Choroid plexus epithelial cell (primary cell): ENCODE results near the gene SMAD9.

ENCODE experiments used
- DNase-seq: peaks from one replicate; pipeline ENCODE4 v3.0.0-alpha.2; 2010; ENCODE audit warnings: low read depth
- H3K4me3 ChIP-seq: 2 replicates; pipeline ENCODE4 v1.5.1; 2011; ENCODE audit warnings: low read depth, mild to moderate bottlenecking, control low read depth, low read length, moderate library complexity
- CTCF ChIP-seq: conservative IDR thresholded peaks from 2 replicates; pipeline ENCODE4 v1.5.1; 2011; ENCODE audit warnings: low read depth, mild to moderate bottlenecking, control low read depth, inconsistent platforms, low read length, moderate library complexity

SMAD9 gene

GRCh38 chr13:36829753-36830152 is 90.3 kb downstream of the SMAD9 start:
- DNase-seq: no peak
- no peak overlapping the region for H3K4me3 ChIP-seq
- no peak for TF ChIP-seq CTCF

- DNase-seq: no peak
- TF ChIP-seq CTCF: no peak
Measured at GRCh38 chr13:36822785-36823184, 97.3 kb downstream of the SMAD9 start.

GRCh38 chr13:36820222-36820621 is 99.8 kb downstream of the SMAD9 start:
- TF ChIP-seq CTCF: no peak

More at GRCh38 chr13:36822785-36823184, 97.3 kb downstream of the SMAD9 start:
- H3K4me3 ChIP-seq: no peak overlapping the region

GRCh38 chr13:36819739-36820090 is 100.3 kb downstream of the SMAD9 start:
- TF ChIP-seq CTCF: no peak
- peak; percentile 40 for DNase-seq
- H3K4me3 ChIP-seq: peak overlapping the region; percentile 79

More at GRCh38 chr13:36820222-36820621, 99.8 kb downstream of the SMAD9 start:
- H3K4me3 ChIP-seq: peak overlapping the region; percentile 79
- DNase-seq: no peak

- peak; percentile 90 for DNase-seq
- TF ChIP-seq CTCF: no peak
Measured at GRCh38 chr13:36818804-36819738, 101.0 kb downstream of the SMAD9 start, which contains the start of gene RFXAP. RFXAP (plus strand) TSS chr13:36819222; CDS start chr13:36819358, 136 bp downstream.

GRCh38 chr13:36817996-36818803 is 101.8 kb downstream of the SMAD9 start:
- H3K4me3 ChIP-seq: peak overlapping the region; percentile 79
- DNase-seq: no peak
- no peak for TF ChIP-seq CTCF

More at GRCh38 chr13:36818804-36819738, 101.0 kb downstream of the SMAD9 start, which contains the start of gene RFXAP:
- H3K4me3 ChIP-seq: peak within 1 kb of the TSS; percentile 79
